Measurements from ENCODE around the gene TMEM9.

GRCh38 chr1:201189085-201189484 is 34.8 kb upstream of the TMEM9 start:
- TF ChIP-seq CTCF (IDR thresholded peaks at IDR 0.05; ENCODE audit: low read depth, low read length, missing input control) (no peak), RXRA (IDR thresholded peaks at IDR 0.05) (no peak), NR2F2 (IDR thresholded peaks at IDR 0.05) (no peak), REST (IDR thresholded peaks at IDR 0.05) (no peak), RAD21 (IDR thresholded peaks at IDR 0.05) (no peak), YY1 (IDR thresholded peaks at IDR 0.05) (no peak), EGR1 (IDR thresholded peaks at IDR 0.05; ENCODE audit: low read depth in 2 of 2) (no peak), TAF1 (conservative IDR thresholded peaks at IDR 0.05) (no peak), MAX (IDR thresholded peaks at IDR 0.05) (no peak)

Measured in liver (tissue), 3 donors.